GM08714 (cell line): ENCODE measurements around the gene FSD1L.
A peak's percentile ranks its signal among the peaks of the same experiment; 100 is the strongest.

Source experiments
- H3K4me3 ChIP-seq: fragments of 200-500 bp; sonication (Bioruptor generic); 2 replicates; pipeline ENCODE4 v1.5.1; 2014; ENCODE audit warnings: mild to moderate bottlenecking, low read length, inconsistent platforms
- ZNF274 ChIP-seq: IDR thresholded peaks from 2 replicates; pipeline ENCODE4 v1.6.1; 2012; ENCODE audit warnings: mild to moderate bottlenecking, low read depth, low read length

FSD1L gene

GRCh38 chr9:105447814-105448812, at the start of gene FSD1L:
FSD1L (plus strand) TSS chr9:105448034; CDS start chr9:105448221, 187 bp downstream.
- no peak for TF ChIP-seq ZNF274
- H3K4me3 ChIP-seq: peak within 1 kb of the TSS; percentile 81

GRCh38 chr9:105399117-105399516, 48.7 kb upstream of the FSD1L start:
- H3K4me3 ChIP-seq: no peak overlapping the region
- TF ChIP-seq ZNF274: no peak

- H3K4me3 ChIP-seq: no peak overlapping the region
- no peak for TF ChIP-seq ZNF274
Observed at GRCh38 chr9:105401651-105402050, 46.2 kb upstream of the FSD1L start.

DNA sequence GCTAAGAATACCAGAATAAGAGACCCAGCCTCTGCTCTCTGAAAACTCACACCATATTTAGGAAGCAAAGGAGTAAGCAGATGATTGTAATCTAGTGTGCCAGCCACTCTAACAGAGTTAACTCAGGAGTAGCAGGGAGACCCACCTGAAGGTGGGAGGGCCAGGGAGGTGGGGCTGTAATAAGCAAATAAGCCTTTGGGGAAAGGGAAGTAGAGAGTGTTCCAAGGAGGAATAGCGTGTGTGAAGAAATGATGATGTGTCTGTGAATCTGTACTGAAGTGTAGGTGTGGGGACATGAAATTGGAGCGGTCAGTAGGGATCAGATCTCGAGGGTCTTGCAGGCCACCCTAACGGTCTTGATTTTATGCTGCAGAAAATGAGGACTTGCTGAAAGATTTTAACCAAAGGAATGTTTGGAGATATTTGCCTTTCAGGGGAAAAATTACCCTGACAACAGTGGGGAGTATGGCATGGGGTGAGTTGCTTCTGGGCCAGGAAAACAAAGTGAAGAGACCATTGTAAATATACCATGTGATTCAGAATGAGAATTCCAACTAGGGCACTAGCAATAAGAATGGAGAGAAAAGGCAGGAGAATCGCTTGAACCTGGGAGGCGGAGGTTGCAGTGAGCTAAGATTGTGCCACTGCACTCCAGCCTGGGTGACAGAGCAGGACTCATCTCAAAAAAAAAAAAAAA, 44.1 kb upstream of the FSD1L start:
- H3K4me3 ChIP-seq: no peak overlapping the region
- no peak for TF ChIP-seq ZNF274

GRCh38 chr9:105405514-105406131, 42.2 kb upstream of the FSD1L start:
- H3K4me3 ChIP-seq: peak overlapping the region; percentile 17; the same call in 1 of the 2 replicates
- TF ChIP-seq ZNF274: no peak

DNA sequence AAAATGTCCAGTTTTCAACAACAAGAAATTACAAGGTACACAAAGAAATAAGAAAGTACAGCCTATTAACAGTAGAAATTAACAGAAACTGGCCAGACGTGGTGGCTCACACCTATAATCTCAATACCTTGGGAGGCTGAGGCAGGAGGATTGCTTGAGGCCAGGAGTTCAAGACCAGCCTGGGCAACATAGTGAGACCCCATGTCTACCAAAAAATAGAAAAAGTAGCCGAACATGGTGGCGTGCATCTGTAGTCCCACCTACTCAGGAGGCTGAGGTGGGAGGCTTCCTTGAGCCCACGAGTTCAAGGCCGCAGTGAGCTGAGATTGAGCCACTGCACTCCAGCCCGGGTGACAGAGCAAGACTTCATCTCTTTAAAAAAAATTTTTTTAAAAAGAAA, 41.5 kb upstream of the FSD1L start:
- H3K4me3 ChIP-seq: peak overlapping the region; percentile 37; the same call in 1 of the 2 replicates
- TF ChIP-seq ZNF274: no peak

- no peak for TF ChIP-seq ZNF274
Observed at GRCh38 chr9:105413525-105413924, 34.3 kb upstream of the FSD1L start.

GRCh38 chr9:105414947-105415661, 32.7 kb upstream of the FSD1L start:
- H3K4me3 ChIP-seq: no peak overlapping the region
- TF ChIP-seq ZNF274: no peak

More at GRCh38 chr9:105413525-105413924, 34.3 kb upstream of the FSD1L start:
- no peak overlapping the region for H3K4me3 ChIP-seq

GRCh38 chr9:105415662-105415980, 32.2 kb upstream of the FSD1L start:
- no peak overlapping the region for H3K4me3 ChIP-seq
- no peak for TF ChIP-seq ZNF274

GRCh38 chr9:105416840-105417239, 31.0 kb upstream of the FSD1L start:
- H3K4me3 ChIP-seq: peak overlapping the region; percentile 40; the same call in 1 of the 2 replicates
- no peak for TF ChIP-seq ZNF274

DNA sequence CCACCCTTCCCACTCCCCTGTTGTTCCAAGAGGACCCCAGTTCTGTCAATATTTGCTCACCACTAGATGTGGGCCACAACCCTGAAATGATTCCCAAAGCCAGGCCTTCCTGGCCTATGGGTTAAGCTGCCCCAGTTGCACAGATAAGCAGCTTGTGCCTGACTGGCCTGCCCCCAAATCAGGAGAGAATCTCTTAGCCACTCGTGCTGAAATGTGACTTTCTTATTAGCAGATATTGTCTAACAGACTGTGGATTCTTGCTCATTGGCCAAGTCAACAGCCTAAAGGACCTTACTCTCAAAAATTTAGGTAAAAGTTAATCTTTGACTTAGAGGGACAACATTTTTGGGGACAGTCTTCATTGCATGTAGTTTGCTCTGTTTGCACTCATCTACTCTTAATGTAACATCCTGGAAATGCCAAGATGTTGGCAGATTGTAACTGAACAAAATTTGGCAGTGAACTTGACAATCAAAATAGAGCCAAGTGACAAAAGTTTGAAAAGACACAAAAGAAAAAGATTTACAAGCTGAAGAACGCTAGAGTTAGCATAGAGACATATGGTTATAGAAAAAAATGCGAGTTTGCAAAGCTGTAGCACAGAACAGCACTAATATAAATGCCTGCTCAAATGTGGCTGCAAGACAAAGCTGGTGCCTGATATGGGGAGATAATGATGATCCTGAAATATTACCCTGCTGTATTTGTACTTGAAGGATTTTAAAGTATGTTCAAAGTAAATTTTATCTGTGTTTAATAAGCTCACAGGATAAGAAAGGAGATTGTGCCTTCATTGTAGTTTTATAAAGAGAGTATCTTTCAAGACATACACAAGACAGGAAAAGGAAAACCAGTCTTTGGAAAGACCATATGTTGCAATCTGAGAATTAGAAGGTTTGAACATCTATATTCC, 29.0 kb upstream of the FSD1L start:
- H3K4me3 ChIP-seq: no peak overlapping the region
- TF ChIP-seq ZNF274: no peak

GRCh38 chr9:105419816-105420597, 27.8 kb upstream of the FSD1L start:
- no peak overlapping the region for H3K4me3 ChIP-seq
- TF ChIP-seq ZNF274: no peak
